MM.1S (cell line): Measurements from ENCODE around the gene FOXJ1.

Experiments
- EZH2 ChIP-seq: fragments of 300-600 bp; sonication (generic); optimal IDR thresholded peaks from 2 replicates; pipeline ENCODE3; 2017; ENCODE audit warnings: low read depth, mild to moderate bottlenecking, antibody characterized with exemption, low read length, mixed read lengths
- TF ChIP-seq, protein P1 (sequence below): fragments of 300-600 bp; sonication (generic); IDR thresholded peaks from 2 replicates; pipeline ENCODE4 v1.5.1; 2016; ENCODE audit warnings: antibody characterized with exemption, low read length, mixed read lengths

DNA sequence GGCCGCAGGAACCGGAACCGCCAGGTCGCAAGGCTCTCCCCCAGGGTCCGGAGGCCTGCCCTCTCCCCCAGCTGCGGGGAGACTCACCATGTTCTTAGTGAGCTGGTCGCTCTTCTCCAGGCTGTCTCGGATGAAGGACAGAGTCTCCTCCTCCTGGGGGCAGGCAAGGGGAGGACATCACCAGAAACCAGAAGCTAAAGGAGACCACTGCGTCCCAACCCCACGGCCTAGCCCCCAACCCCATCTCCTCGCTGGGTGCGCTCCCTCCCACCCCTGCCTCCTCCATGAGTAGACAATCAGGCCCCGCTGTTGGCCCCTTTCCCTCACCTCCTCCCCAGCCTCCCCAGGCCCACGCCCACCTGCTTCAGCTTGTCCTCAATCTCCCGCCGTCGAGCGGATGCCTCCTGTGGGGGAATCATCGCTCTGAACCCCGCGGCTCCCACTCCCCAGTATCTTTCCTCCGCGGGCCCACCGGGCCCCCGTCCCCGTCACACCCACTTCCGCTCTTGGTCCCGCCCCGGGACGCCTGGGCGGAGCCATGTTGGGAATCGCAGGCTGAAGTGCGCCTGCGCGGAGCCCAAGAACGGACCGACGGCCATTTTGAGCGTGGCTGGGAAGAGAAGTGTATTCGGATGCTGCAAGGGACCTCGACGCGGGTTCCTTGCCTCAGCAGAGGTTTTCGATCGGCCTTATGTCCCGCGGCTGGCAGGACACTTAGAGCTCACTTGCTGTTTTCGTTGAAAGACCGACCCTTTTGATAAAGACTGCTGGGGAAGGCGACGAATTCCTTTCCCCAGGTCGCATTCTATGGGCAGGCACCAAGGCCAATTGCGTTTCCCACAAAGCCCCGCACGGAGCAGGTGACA lies 37.5 kb downstream of the FOXJ1 start, which contains the start of gene EXOC7:
- no peak for TF ChIP-seq EZH2
- TF ChIP-seq, protein P1, sequence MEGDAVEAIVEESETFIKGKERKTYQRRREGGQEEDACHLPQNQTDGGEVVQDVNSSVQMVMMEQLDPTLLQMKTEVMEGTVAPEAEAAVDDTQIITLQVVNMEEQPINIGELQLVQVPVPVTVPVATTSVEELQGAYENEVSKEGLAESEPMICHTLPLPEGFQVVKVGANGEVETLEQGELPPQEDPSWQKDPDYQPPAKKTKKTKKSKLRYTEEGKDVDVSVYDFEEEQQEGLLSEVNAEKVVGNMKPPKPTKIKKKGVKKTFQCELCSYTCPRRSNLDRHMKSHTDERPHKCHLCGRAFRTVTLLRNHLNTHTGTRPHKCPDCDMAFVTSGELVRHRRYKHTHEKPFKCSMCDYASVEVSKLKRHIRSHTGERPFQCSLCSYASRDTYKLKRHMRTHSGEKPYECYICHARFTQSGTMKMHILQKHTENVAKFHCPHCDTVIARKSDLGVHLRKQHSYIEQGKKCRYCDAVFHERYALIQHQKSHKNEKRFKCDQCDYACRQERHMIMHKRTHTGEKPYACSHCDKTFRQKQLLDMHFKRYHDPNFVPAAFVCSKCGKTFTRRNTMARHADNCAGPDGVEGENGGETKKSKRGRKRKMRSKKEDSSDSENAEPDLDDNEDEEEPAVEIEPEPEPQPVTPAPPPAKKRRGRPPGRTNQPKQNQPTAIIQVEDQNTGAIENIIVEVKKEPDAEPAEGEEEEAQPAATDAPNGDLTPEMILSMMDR, result peak; percentile 5; the same call in 1 of the 2 replicates
